HG03521 (cell line): ENCODE data around the gene ALDH1A2.
"Not testable (repeated sequence)": the region's sequence is repeated elsewhere in the genome, so short reads cannot be mapped to it uniquely, and the experiment has no call there.

Experiments used
- ATAC-seq: cut with Tn5 transposase; IDR thresholded peaks from one replicate; pipeline ENCODE4 v1.9.1; 2021; ENCODE audit warnings: mild to moderate bottlenecking, moderate library complexity; ENCODE audit not compliant: unreplicated experiment

Gene ALDH1A2

GRCh38 chr15:58002338-58003126 lies 63.0 kb downstream of the ALDH1A2 start:
- ATAC-seq: no peak

GRCh38 chr15:57999699-58000098 lies 65.8 kb downstream of the ALDH1A2 start:
- ATAC-seq: not testable (repeated sequence)

GRCh38 chr15:57996561-57996960 lies 69.0 kb downstream of the ALDH1A2 start:
- ATAC-seq: no peak

GRCh38 chr15:57994221-57995049 lies 71.1 kb downstream of the ALDH1A2 start:
- no peak for ATAC-seq

- no peak for ATAC-seq
Observed at GRCh38 chr15:57993409-57994145, 71.9 kb downstream of the ALDH1A2 start.

- no peak for ATAC-seq
Observed at GRCh38 chr15:57992761-57993355, 72.7 kb downstream of the ALDH1A2 start.

- no peak for ATAC-seq
Observed at GRCh38 chr15:57973534-57973933, 92.0 kb downstream of the ALDH1A2 start.

- no peak for ATAC-seq
Observed at GRCh38 chr15:57972864-57973263, 92.6 kb downstream of the ALDH1A2 start.

- no peak for ATAC-seq
Observed at GRCh38 chr15:57969996-57970395, 95.5 kb downstream of the ALDH1A2 start.

- no peak for ATAC-seq
Observed at GRCh38 chr15:57969355-57969754, 96.2 kb downstream of the ALDH1A2 start.

GRCh38 chr15:57962887-57963286 lies 102.6 kb downstream of the ALDH1A2 start:
- ATAC-seq: no peak

GRCh38 chr15:57961919-57962318 lies 103.6 kb downstream of the ALDH1A2 start:
- ATAC-seq: no peak

GRCh38 chr15:57957113-57957512 lies 108.4 kb downstream of the ALDH1A2 start:
- ATAC-seq: no peak

- no peak for ATAC-seq
Observed at GRCh38 chr15:57953874-57954273, 111.6 kb downstream of the ALDH1A2 start.

GRCh38 chr15:57951328-57951932 lies 114.1 kb downstream of the ALDH1A2 start:
- no peak for ATAC-seq

GRCh38 chr15:57950381-57950946 lies 115.0 kb downstream of the ALDH1A2 start:
- ATAC-seq: no peak

- ATAC-seq: no peak
Observed at GRCh38 chr15:57949374-57949943, 116.1 kb downstream of the ALDH1A2 start.

- ATAC-seq: no peak
Observed at GRCh38 chr15:57948351-57949289, 116.9 kb downstream of the ALDH1A2 start.

GRCh38 chr15:57947781-57948180 lies 117.7 kb downstream of the ALDH1A2 start:
- no peak for ATAC-seq
